Body of pancreas (tissue), 4 donors: ENCODE results near the gene MPL. TPM values are rescaled to one million over a fixed set of nuclear protein-coding genes. Genes with fewer than 3 reads are reported as not detected.

Experiments
- ATAC-seq: fragments of 150-250 bp; one replicate; pipeline ENCODE4 v1.9.1; 2016
- DNase-seq, 4 donors: peaks; one replicate each; pipeline ENCODE4 v3.0.0-alpha.2; 2019
- H3K27ac ChIP-seq, 4 donors: fragments of 200-600 bp; sonication (generic); 1 replicate in 3 of 4; 2 replicates in 1 of 4; pipeline versions ENCODE4 v1.5.1 to v1.6.1; 2016 to 2019; ENCODE audit warnings: mild to moderate bottlenecking in 1 of 4, mixed read lengths in 1 of 4, moderate library complexity in 1 of 4
- H3K27me3 ChIP-seq, 2 donors: fragments of 200-600 bp; sonication (generic); one replicate each; pipeline ENCODE4 v1.6.0; 2016; ENCODE audit warnings: mild to moderate bottlenecking in 1 of 2
- H3K36me3 ChIP-seq, 2 donors: fragments of 200-600 bp; sonication (generic); replicated peaks in 1 of 2; 2 replicates each; pipeline ENCODE4 v1.5.1; 2016; ENCODE audit warnings: low read depth in 2 of 2; ENCODE audit not compliant: insufficient read depth in 1 of 2
- H3K4me1 ChIP-seq: fragments of 200-600 bp; sonication (generic); one replicate; pipeline ENCODE4 v1.6.0; 2016
- H3K4me3 ChIP-seq, 2 donors: fragments of 200-600 bp; sonication (generic); 1 replicate in 1 of 2; 2 replicates in 1 of 2; pipeline ENCODE4 v1.5.1; 2016 to 2019
- H3K9me3 ChIP-seq, 3 donors: fragments of 200-600 bp; sonication (generic); 1 replicate in 2 of 3; 2 replicates in 1 of 3; pipeline ENCODE4 v1.5.1; 2016
- CTCF ChIP-seq, 7 experiments: fragments of 450-650 bp in 4 of 7; fragments of 200-600 bp in 3 of 7; sonication (generic) in 3 of 7; IDR thresholded peaks; one replicate each; pipeline ENCODE4 v1.5.1; 2016 to 2019; ENCODE audit warnings: antibody characterized with exemption in 7 of 7
- POLR2A ChIP-seq, 3 donors: fragments of 450-650 bp; IDR thresholded peaks; one replicate each; pipeline ENCODE4 v1.6.1; 2016; ENCODE audit warnings: antibody characterized with exemption in 3 of 3, mild to moderate bottlenecking in 2 of 3
- WGBS, 2 donors: methylation state at CpG; one replicate each; pipeline ENCODE4 v1.1.5; 2017; 5-methylcytosine and 5-hydroxymethylcytosine counted together
- intact Hi-C: fragments of 100-400 bp; cut with DNase I; formaldehyde crosslinking; loops from one replicate; pipeline ENCODE4 v1.15.1; 2023
- total RNA-seq, 2 donors: library from RNA; depleted of rRNA; stranded (reverse); fragments of >200 nt; gene quantifications; one replicate each; pipeline ENCODE4 v1.1.0, GENCODE V29; 2016

Gene MPL
- total RNA-seq, 2 donors from 2014 or later: not detected

- Histone ChIP-seq H3K27me3 (no peaks in the 10 kb centered on the region), H3K36me3 (no peaks in the 10 kb centered on the region), H3K4me3 (no peak overlapping the region), H3K27ac (no peak overlapping the region), H3K9me3 (no peaks in the 10 kb centered on the region), H3K4me1 (peaks cover 32% of the 10 kb centered on the region)
- DNase-seq (no peak), ATAC-seq (no peak)
- intact Hi-C loops: loop anchor here (10.0 kb wide), 1 partner anchor 62 kb away; the partner anchor contains the start of gene CDC20
- WGBS, 2 donors: 81 to 91% methylated on average over 5 of the region's 5 CpGs
- no peak for TF ChIP-seq CTCF (IDR thresholded peaks at IDR 0.05)
- TF ChIP-seq POLR2A (IDR thresholded peaks at IDR 0.05): no peak
Observed at GRCh38 chr1:43292679-43293078, 44.9 kb upstream of the MPL start.

GRCh38 chr1:43293176-43293575, 44.4 kb upstream of the MPL start:
- H3K4me3 ChIP-seq: no peak overlapping the region
- H3K27me3 ChIP-seq: no peaks in the 10 kb centered on the region
- no peak for TF ChIP-seq CTCF (IDR thresholded peaks at IDR 0.05)
- no peak for TF ChIP-seq POLR2A (IDR thresholded peaks at IDR 0.05)
- H3K36me3 ChIP-seq: no peaks in the 10 kb centered on the region
- H3K4me1 ChIP-seq: peaks cover 32% of the 10 kb centered on the region
- intact Hi-C loops: loop anchor here (10.0 kb wide), 1 partner anchor 62 kb away; the partner anchor contains the start of gene CDC20
- H3K27ac ChIP-seq: no peak overlapping the region
- no peaks in the 10 kb centered on the region for H3K9me3 ChIP-seq
- DNase-seq: no peak
- 75 to 95% methylated on average over 2 of the region's 2 CpGs for WGBS, 2 donors
- no peak for ATAC-seq

- WGBS, 2 donors: 87 to 90% methylated on average over 7 of the region's 7 CpGs
- H3K4me1 ChIP-seq: peaks cover 27% of the 10 kb centered on the region
- no peak for DNase-seq
Observed at GRCh38 chr1:43293896-43294760, 43.5 kb upstream of the MPL start.

GRCh38 chr1:43294761-43295160, 42.9 kb upstream of the MPL start:
- no peaks in the 10 kb centered on the region for H3K27me3 ChIP-seq
- no peak for DNase-seq
- no peaks in the 10 kb centered on the region for H3K36me3 ChIP-seq
- intact Hi-C loops: loop anchor here (10.0 kb wide), 1 partner anchor 60 kb away; the partner anchor contains the start of gene CDC20
- 85 to 88% methylated on average over 8 of the region's 8 CpGs for WGBS, 2 donors
- TF ChIP-seq POLR2A (IDR thresholded peaks at IDR 0.05) (no peak), CTCF (IDR thresholded peaks at IDR 0.05) (no peak)
- ATAC-seq: no peak
- H3K4me3 ChIP-seq: no peak overlapping the region
- H3K27ac ChIP-seq: peak overlapping the region; percentile 62 to 84 (median 75)
- peaks cover 21% of the 10 kb centered on the region for H3K4me1 ChIP-seq
- H3K9me3 ChIP-seq: no peaks in the 10 kb centered on the region

More at GRCh38 chr1:43293896-43294760, 43.5 kb upstream of the MPL start:
- no peaks in the 10 kb centered on the region for H3K9me3 ChIP-seq
- H3K27ac ChIP-seq: peak overlapping the region in 3 of 4 donors; percentile 62 to 84 (median 71)
- no peaks in the 10 kb centered on the region for H3K36me3 ChIP-seq
- intact Hi-C loops: loop anchor here (10.0 kb wide), 1 partner anchor 61 kb away; the partner anchor contains the start of gene CDC20
- no peak overlapping the region for H3K4me3 ChIP-seq
- no peaks in the 10 kb centered on the region for H3K27me3 ChIP-seq
- TF ChIP-seq CTCF (IDR thresholded peaks at IDR 0.05) (no peak), POLR2A (IDR thresholded peaks at IDR 0.05) (no peak)
- no peak for ATAC-seq
